Uterus (tissue), 4 donors: ENCODE results near the gene CDYL2. TPM values are rescaled to one million over a fixed set of nuclear protein-coding genes. Genes with fewer than 3 reads are reported as not detected.

Source experiments
- DNase-seq, 2 donors: peaks; one replicate each; pipeline ENCODE4 v3.0.0-alpha.2; 2019 to 2020
- H3K27ac ChIP-seq, 2 donors: fragments of 200-600 bp; sonication (generic); 1 replicate in 1 of 2; 2 replicates in 1 of 2; pipeline ENCODE4 v1.5.1; 2016 to 2018
- H3K27me3 ChIP-seq, 2 donors: fragments of 200-600 bp; sonication (generic); one replicate each; pipeline ENCODE4 v1.5.1; 2018 to 2019; ENCODE audit warnings: control low read depth in 1 of 2
- H3K36me3 ChIP-seq, 2 donors: fragments of 200-600 bp; sonication (generic); one replicate each; pipeline ENCODE4 v1.5.1; 2019; ENCODE audit warnings: control low read depth in 1 of 2
- H3K4me1 ChIP-seq, 2 donors: fragments of 200-600 bp; sonication (generic); one replicate each; pipeline ENCODE4 v1.5.1; 2018 to 2019; ENCODE audit warnings: control low read depth in 1 of 2
- H3K4me3 ChIP-seq, 2 donors: fragments of 200-600 bp; sonication (generic); 1 replicate in 1 of 2; 2 replicates in 1 of 2; pipeline ENCODE4 v1.5.1; 2018 to 2019; ENCODE audit warnings: mild to moderate bottlenecking in 1 of 2
- H3K9me3 ChIP-seq, 2 donors: fragments of 200-600 bp; sonication (generic); one replicate each; pipeline ENCODE4 v1.5.1; 2019; ENCODE audit warnings: control low read depth in 1 of 2
- CTCF ChIP-seq, 4 experiments: fragments of 200-600 bp in 2 of 4; fragments of 450-650 bp in 2 of 4; sonication (generic) in 2 of 4; IDR thresholded peaks; one replicate each; pipeline ENCODE4 v1.5.1; 2016 to 2019; ENCODE audit warnings: antibody characterized with exemption in 4 of 4, mild to moderate bottlenecking in 2 of 4, moderate library complexity in 1 of 4
- POLR2A ChIP-seq, 2 donors: fragments of 450-650 bp; IDR thresholded peaks; one replicate each; pipeline ENCODE4 v1.6.1; 2016; ENCODE audit warnings: antibody characterized with exemption in 2 of 2, mild to moderate bottlenecking in 1 of 2, moderate library complexity in 1 of 2
- intact Hi-C: fragments of 100-400 bp; cut with DNase I; formaldehyde crosslinking; loops from one replicate; pipeline ENCODE4 v1.15.1; 2023; ENCODE audit warnings: low total_unique reads
- total RNA-seq, 4 donors: library from RNA; depleted of rRNA in 3 of 4; stranded (reverse); fragments of >200 nt in 3 of 4; gene quantifications; one replicate each; pipeline versions ENCODE4 v1.1.0 to v1.2.4, GENCODE V29; 2014 to 2023
- donor health status: DM: yes; HTN: yes; CAD: no.

The CDYL2 gene
- total RNA-seq, 4 donors from 2014 or later = 2.3 to 9.1 (median 5.1) TPM

GRCh38 chr16:80563066-80563465 lies 241.3 kb downstream of the CDYL2 start:
- H3K36me3 ChIP-seq = no peaks in the 10 kb centered on the region
- no peaks in the 10 kb centered on the region for H3K4me1 ChIP-seq

GRCh38 chr16:80559369-80559768 lies 245.0 kb downstream of the CDYL2 start:
- intact Hi-C loops = no loop called here
- Histone ChIP-seq H3K27me3 (no peaks in the 10 kb centered on the region), H3K27ac (no peak overlapping the region), H3K4me3 (no peak overlapping the region), H3K4me1 (no peaks in the 10 kb centered on the region), H3K36me3 (no peaks in the 10 kb centered on the region), H3K9me3 (no peaks in the 10 kb centered on the region)
- TF ChIP-seq POLR2A (IDR thresholded peaks at IDR 0.05) (no peak), CTCF (IDR thresholded peaks at IDR 0.05) (no peak)
- DNase-seq = no peak

More at GRCh38 chr16:80563066-80563465, 241.3 kb downstream of the CDYL2 start:
- no peak overlapping the region for H3K4me3 ChIP-seq
- DNase-seq = no peak
- H3K27ac ChIP-seq = no peak overlapping the region
- intact Hi-C loops = no loop called here
- no peaks in the 10 kb centered on the region for H3K27me3 ChIP-seq
- TF ChIP-seq CTCF (IDR thresholded peaks at IDR 0.05) (no peak), POLR2A (IDR thresholded peaks at IDR 0.05) (no peak)
- no peaks in the 10 kb centered on the region for H3K9me3 ChIP-seq

- Histone ChIP-seq H3K4me1 (no peaks in the 10 kb centered on the region), H3K27ac (no peak overlapping the region), H3K36me3 (no peaks in the 10 kb centered on the region), H3K4me3 (no peak overlapping the region), H3K9me3 (no peaks in the 10 kb centered on the region), H3K27me3 (no peaks in the 10 kb centered on the region)
- DNase-seq = no peak
- intact Hi-C loops = no loop called here
- no peak for TF ChIP-seq POLR2A (IDR thresholded peaks at IDR 0.05)
- TF ChIP-seq CTCF (IDR thresholded peaks at IDR 0.05) = no peak
Observed at GRCh38 chr16:80557037-80557436, 247.4 kb downstream of the CDYL2 start.

- intact Hi-C loops = no loop called here
- H3K27me3 ChIP-seq = no peaks in the 10 kb centered on the region
- H3K4me1 ChIP-seq = no peaks in the 10 kb centered on the region
- H3K36me3 ChIP-seq = no peaks in the 10 kb centered on the region
- no peak overlapping the region for H3K4me3 ChIP-seq
- H3K27ac ChIP-seq = no peak overlapping the region
- no peaks in the 10 kb centered on the region for H3K9me3 ChIP-seq
- no peak for DNase-seq
- TF ChIP-seq POLR2A (IDR thresholded peaks at IDR 0.05) = no peak
- no peak for TF ChIP-seq CTCF (IDR thresholded peaks at IDR 0.05)
Observed at GRCh38 chr16:80556481-80556880, 247.9 kb downstream of the CDYL2 start.

GRCh38 chr16:80554033-80554432 lies 250.4 kb downstream of the CDYL2 start:
- Histone ChIP-seq H3K36me3 (no peaks in the 10 kb centered on the region), H3K4me3 (no peak overlapping the region), H3K4me1 (no peaks in the 10 kb centered on the region), H3K9me3 (no peaks in the 10 kb centered on the region), H3K27me3 (no peaks in the 10 kb centered on the region), H3K27ac (no peak overlapping the region)
- no peak for DNase-seq
- TF ChIP-seq CTCF (IDR thresholded peaks at IDR 0.05) (no peak), POLR2A (IDR thresholded peaks at IDR 0.05) (no peak)
- intact Hi-C loops = no loop called here
